ENCODE measurements around the gene CBLL2. TPM values are rescaled to one million over a fixed set of nuclear protein-coding genes. Genes with fewer than 3 reads are reported as not detected.
"Not testable (repeated sequence)": the region's sequence is repeated elsewhere in the genome, so short reads cannot be mapped to it uniquely, and the experiment has no call there.

CBLL2 gene, protein sequence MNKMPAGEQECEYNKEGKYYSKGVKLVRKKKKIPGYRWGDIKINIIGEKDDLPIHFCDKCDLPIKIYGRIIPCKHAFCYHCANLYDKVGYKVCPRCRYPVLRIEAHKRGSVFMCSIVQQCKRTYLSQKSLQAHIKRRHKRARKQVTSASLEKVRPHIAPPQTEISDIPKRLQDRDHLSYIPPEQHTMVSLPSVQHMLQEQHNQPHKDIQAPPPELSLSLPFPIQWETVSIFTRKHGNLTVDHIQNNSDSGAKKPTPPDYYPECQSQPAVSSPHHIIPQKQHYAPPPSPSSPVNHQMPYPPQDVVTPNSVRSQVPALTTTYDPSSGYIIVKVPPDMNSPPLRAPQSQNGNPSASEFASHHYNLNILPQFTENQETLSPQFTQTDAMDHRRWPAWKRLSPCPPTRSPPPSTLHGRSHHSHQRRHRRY
- not detected for total RNA-seq

DNA sequence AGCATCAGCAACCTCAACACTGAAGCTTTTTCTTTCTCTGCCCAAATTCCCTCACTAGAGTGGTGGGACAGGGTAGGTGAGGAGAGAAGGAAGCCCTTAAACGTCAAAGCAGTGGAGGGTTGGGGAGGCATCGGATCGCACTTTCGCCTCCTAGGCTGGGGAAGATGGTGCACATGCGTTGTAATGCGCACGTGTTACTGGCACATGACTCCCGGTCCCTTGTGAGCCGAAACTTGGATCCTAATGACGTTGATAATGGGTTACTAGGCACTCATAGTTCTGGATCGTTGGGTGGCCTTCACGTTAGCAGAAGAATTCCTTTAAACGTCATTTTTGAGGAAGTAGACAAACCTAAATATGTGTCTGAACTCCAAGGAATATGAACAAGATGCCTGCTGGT is at the start of gene CBLL2:
TSS of gene CBLL2 (plus strand) at position 301 of the 400 bp plus-strand sequence. CDS start at position 380, 79 bp downstream.
- FAIRE-seq (no peak), DNase-seq (ENCODE audit: low spot score in 2 of 2) (no peak)

DNA sequence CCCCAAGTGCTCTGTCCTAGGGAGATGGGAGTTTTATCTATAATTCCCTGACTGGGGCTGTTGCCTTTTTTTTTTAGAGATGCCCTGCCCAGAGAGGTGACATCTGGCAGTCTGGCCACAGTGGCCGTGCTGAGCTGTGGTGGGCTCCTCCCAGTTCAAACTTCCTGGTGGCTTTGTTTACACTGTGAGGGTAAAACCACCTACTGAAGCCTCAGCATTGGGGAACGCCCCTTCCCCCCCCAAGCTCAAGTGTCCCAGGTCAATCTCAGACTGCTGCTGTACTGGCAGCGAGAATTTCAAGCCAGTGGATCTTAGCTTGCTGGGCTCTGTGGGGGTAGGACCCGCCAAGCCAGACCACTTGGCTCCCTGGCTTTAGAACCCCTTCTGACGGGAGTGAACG is 38.3 kb upstream of the CBLL2 start:
- FAIRE-seq (no peak), DNase-seq (ENCODE audit: low spot score in 2 of 2) (no peak)

DNA sequence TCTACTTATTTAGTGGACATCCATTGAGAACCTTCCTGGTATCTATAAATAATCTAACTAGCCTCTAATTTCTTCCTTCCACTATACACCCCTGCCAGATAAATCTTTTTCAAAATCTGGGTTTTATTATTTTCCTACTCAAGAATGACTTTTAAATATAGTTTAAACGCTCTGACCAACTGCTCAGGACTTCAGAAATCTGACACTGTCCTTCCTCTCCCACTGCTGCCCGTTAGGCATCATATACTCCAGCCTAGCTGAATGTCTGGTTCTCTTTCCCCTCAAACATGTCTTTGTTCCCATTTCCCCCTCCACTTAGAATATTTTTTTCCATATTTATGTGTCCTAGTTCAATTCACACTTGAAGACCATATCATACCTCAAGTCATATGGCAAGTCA is 35.2 kb upstream of the CBLL2 start:
- no peak for DNase-seq (ENCODE audit: low spot score in 2 of 2)
- no peak for FAIRE-seq

DNA sequence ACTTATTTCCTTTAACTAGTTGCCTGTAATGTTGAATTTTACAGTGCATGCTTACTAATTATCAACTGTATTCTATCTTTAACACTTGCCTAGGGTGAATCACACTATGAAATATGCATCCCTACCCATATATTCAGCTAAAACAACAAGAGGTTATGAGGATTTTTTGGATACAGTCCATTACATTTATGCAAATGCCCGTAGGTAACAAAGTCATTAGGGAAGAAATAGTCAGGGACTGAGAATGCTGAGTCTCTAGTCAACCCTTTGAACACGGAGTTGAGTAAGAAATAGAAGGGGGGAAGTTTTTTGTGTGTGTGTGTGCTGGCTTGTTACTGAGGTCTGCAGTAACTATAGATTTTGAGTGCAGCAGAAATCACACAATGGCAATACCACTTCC is 26.1 kb upstream of the CBLL2 start:
- DNase-seq (ENCODE audit: low spot score in 2 of 2) (no peak), FAIRE-seq (no peak)

DNA sequence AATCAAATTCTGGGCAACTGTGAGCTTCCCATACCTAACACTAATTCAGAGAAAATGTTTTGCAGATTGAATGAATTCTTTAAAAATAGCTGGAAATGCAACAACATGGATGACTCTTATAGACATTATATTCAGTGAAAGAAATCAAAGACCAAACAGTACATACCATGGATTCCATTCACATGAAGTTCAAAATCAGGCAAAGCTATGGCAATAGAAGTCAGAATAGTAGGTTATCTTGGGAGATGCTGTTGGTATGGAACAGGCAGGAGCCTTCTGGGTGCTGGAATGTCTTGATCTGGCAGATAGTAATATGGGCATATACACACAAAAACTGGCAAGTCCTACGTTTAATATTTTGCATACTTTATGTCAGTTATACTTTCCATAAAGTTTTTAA is 25.5 kb upstream of the CBLL2 start:
- no peak for DNase-seq (ENCODE audit: low spot score in 2 of 2)

DNA sequence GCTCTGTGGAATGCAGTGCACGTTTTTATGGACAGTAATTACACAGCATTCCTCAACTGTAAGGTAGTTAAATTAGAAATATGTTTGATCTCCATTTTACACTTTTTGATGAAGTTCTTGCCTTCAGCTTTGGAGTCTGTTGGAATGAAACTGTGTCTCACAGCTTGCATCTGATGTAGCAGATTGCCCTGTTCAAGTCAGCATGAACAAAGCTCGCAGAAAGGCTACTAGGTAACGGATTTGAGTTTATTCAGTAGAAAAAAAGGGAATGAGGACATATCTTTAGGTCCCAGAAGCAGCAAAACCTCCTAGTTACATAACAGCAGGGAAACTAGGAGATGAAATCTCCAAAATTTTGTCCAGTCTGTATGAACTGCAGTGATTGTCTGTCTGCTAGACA is 24.3 kb upstream of the CBLL2 start:
- DNase-seq (ENCODE audit: low spot score in 2 of 2) (no peak), FAIRE-seq (no peak)

More for the DNA sequence above, 25.5 kb upstream of the CBLL2 start:
- no peak for FAIRE-seq

DNA sequence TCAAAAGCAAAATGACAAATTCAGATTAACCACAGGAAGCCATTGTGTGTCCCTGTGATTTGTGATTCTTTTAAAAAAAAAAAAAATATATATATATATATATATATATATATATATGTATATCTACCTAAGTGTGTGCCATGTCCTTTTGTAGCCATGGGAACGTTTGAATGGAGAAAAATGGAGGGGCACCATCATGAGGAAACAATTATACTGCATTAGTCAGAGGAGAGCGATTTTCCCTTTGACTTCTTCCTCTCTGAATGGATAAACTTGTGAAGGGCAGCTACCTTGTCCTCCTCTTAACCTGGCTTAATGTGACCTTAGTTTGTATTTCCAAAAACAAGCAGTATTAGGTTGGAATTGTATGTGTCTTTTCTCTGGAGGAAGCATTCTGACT is 23.3 kb upstream of the CBLL2 start:
- DNase-seq (ENCODE audit: low spot score in 2 of 2) (no peak), FAIRE-seq (no peak)

DNA sequence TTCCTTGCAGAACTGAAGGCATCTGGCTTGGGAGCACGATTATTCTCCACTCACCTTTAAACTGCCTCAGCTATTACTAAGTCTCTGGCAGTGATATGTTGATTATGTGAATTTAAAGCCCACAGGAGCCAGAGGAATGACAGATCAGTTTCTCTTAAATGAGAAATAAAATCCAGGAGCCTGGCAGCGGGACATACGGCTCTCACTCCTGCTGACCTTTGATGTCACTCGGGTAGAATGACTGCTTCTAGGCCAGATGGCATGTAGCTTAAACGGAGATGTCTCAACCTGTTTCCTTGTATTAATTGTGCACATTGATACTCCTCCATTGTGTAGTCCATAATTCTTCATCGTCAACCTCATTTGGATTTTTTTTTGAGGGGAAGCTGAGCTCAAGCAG is 4.0 kb upstream of the CBLL2 start:
- FAIRE-seq = no peak
- no peak for DNase-seq (ENCODE audit: low spot score in 2 of 2)

DNA sequence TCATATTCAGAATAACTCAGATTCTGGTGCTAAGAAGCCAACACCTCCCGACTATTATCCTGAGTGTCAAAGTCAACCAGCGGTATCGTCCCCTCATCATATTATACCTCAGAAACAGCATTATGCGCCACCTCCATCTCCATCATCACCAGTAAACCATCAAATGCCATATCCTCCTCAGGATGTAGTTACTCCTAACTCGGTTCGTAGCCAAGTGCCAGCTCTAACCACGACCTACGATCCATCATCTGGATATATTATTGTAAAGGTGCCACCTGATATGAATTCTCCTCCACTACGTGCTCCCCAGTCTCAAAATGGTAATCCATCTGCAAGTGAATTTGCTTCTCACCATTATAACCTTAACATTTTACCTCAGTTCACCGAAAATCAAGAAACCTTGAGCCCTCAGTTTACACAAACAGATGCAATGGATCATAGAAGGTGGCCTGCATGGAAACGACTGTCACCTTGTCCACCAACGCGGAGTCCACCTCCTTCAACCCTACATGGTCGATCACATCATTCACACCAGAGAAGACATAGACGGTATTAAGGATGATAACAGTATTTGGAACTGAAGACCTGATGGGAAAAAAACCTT is 1.1 kb downstream of the CBLL2 start:
- no peak for DNase-seq (ENCODE audit: low spot score in 2 of 2)
- FAIRE-seq = no peak

DNA sequence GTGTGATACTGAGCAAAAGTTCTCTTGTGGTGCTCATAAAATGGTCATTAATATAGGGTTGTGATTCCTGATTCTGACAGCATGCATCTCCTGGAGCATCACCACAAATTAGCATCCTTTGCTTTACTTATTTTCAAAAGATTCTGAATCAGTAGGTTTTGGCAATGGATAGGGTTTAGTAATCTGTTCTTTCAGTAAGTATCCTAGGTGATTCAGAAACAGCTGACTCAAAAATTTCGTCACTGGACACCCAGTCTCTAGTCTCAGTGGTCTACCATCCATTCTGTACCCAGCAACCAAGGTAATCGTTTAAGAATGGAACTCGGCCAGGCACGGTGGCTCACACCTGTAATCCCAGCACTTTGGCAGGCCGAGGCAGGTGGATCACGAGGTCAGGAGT is 4.1 kb downstream of the CBLL2 start:
- DNase-seq (ENCODE audit: low spot score in 2 of 2) (no peak), FAIRE-seq (no peak)

DNA sequence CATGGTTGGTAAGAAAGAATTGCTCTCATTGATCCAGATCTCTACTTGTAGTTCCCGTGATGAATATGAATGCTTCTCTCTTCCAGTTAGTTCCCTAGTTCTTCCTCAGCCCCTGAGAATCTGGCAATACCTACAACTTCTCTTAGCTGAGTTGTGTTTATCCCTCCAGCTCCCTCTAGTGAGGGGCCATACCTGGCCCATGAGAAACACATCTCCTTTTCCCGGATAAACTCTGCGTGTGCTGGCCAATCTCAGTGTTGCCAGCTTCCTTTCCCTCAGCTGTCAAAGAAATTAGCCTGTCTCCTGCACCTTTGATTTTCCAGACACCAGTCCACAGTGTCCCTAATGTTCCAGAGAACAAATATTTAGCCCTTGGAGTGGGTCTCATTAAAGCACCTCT is 5.7 kb downstream of the CBLL2 start:
- FAIRE-seq (no peak), DNase-seq (ENCODE audit: low spot score in 2 of 2) (no peak)

DNA sequence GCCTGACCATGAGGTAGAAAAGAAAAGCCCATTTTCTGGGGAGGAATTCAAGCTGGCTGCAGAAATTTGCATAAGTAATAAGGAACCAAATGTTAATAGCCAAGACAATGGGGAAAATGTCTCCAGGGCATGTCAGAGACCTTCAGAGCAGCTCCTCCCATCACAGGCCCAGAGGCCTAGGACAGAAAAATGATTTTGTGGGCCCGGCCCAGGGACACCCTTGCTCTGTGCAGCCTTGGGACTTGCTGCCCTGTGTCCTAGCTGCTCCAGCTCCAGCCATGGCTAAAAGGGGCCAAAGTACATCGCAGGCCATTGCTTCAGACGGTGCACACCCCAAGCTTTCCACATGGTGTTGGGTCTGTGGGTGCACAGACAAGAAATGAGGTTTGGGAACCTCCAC is 16.5 kb downstream of the CBLL2 start:
- FAIRE-seq = not testable (repeated sequence)

DNA sequence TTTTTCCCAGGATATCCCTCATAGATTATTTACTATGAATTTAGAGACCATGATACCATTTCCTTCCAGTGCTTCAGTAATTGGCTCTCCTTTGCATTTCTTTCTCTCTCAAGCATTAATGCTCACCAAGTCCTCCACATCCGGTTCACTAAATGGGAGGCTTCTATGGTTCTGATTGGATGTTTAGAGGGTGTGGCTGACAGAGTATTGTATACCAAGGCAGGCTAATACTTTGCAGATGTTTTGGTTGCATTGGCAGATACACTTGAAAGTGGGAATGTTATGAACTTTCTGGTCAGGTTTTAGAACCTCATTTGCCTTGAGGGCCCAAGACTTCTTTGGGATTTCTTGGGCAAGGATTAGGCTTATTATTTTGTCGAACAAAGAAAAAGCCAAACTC is 24.2 kb downstream of the CBLL2 start:
- no peak for FAIRE-seq
- DNase-seq (ENCODE audit: low spot score in 2 of 2) = no peak

More for the DNA sequence above, 16.5 kb downstream of the CBLL2 start:
- not testable (repeated sequence) for DNase-seq (ENCODE audit: low spot score in 2 of 2)

DNA sequence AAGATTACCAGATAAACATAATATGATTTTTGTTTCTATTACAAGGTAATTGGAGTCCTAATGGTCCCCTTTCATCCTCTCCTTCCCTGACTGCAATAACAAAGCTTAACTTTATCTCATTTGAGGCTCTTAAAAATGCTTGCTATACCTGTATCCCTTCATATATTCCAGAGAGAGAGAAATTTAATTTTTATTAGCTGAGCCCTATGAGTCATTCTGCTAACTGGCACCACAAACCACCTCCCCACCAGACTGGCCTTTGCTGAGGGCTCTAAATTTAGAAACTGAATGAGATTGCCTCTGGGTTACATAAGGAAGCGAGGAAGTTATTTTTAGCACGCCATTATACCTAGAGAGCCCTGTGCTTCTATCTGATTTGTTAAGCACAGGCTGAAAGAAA is 27.4 kb downstream of the CBLL2 start:
- peak in 1 of 2 donors; percentile 10 for DNase-seq (ENCODE audit: low spot score in 2 of 2)
- FAIRE-seq = no peak

DNA sequence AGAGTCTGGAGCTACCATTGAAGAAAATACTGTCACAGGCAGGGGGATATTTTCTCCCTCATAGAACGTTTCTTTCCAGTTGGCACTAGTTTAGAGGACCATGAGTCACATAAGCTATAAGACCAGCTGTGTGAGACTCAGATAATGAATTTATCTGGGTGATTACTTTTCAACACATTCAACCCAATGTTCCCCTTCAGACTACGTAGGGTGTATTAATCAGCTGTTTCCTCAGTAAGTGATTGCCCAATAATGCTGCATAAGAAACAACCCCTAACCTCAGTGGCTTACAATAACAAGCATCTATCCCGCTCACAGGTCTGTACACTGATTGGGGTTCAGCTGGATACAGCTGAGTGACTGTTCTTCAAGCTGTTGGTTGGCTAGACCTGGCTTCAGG is 38.1 kb downstream of the CBLL2 start:
- DNase-seq (ENCODE audit: low spot score in 2 of 2) (no peak), FAIRE-seq (no peak)

DNA sequence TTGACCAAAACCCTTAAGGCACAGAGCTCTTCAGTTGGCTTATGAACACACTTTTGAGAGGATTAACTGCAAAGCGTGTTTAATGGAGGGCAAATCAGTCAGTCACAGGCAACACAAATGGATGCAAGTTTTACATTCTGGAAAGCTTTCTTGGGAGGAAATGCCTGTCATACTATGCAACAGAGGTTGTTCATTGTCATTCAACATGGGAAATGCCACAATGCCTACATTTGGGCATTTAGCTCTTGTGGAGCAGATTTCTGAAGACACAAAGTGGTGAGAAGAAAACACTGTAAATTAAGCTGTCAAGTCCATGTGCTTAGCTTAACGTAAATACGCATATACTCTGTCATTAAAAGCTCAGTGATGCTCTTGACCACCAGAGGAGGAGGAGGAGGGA is 41.1 kb downstream of the CBLL2 start:
- FAIRE-seq = no peak
- no peak for DNase-seq (ENCODE audit: low spot score in 2 of 2)

DNA sequence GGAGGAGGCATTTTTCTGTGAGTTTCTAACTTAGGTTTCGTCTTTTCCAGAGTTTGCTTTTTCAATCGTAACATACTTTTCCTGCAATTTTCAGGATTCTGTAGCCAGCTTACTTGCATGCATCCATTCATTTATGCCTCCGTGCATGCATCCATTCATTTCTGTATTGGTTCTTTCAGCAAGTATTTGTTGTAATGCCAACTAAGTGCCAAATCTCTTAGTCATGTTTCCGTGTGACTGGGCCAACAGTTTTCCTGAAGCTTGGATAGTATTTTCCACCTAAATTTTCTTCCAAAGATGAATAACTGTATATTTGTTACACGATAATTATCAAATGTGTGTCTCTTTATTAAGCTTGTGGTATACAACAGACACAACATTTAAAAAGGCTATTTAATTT is 41.5 kb downstream of the CBLL2 start:
- no peak for FAIRE-seq

DNA sequence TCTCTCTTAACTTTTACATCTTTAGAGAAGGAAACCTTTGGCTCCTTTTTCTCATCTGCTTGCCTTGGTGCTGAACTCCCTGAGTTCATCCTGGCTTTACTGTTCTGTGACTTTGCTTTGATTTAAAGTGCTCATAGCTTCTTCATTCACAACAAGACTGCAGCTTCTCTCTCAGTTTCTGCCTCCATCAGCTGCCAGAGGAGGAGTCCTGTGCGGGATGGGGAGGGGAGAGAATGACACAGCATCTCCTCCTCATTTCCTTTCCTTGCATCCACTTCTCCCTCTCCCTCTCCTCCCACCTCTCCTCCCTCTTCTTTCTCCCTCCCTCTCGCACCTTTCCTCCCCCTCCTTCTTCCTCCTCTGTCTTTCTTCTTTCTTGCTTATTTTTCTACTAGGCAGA is 42.0 kb downstream of the CBLL2 start:
- FAIRE-seq (no peak), DNase-seq (ENCODE audit: low spot score in 2 of 2) (no peak)

More for the DNA sequence above, 41.5 kb downstream of the CBLL2 start:
- no peak for DNase-seq (ENCODE audit: low spot score in 2 of 2)

DNA sequence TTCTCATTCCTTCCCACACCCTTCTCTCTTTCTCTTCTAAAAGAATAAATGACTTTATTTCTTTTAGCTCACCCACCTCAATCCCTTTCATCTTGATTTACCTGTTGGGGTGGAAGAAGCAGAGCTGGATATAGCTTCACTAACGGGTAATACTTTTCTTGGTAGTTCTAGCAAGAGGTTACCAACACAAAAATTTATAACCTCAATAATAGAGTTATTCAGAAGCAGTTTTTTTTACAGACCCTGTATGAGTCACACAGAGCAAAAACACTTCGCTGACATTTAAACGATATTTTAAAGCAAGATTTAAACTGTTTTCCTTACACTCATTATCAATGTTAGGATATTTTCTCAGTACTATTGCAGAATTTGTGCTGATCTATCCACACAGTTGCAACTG is 42.4 kb downstream of the CBLL2 start:
- DNase-seq (ENCODE audit: low spot score in 2 of 2) (no peak), FAIRE-seq (no peak)

DNA sequence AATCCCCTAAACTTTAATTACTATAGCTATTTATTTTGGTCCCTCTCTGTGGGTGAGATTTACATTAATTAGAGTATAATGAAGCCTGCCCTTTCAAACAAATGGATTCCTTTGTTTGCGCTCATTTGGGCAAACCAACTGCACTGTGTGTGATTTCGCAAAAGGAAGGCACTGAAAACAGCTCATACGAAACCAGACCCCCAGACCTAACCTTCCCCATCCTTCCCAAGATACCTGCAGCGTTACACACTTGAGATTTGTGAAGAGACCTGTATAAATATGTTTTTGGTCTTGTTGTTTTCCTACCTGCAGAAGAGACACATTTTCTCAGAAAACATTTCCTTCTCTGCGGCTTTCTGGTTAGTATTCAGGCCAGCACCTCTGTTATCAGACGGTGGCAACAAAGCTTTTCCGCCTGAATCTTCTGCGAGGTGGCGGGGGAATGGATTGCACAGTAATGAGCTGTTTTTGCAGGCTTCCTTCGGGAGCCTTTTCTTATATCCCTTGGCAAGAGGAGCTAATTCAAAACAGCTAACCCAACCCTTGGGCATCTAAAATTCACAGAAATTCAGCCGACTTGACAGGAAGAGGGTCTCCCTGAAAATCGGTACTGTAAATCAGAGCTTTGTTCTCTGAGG is 47.6 kb downstream of the CBLL2 start:
- FAIRE-seq = no peak
- no peak for DNase-seq (ENCODE audit: low spot score in 2 of 2)

DNA sequence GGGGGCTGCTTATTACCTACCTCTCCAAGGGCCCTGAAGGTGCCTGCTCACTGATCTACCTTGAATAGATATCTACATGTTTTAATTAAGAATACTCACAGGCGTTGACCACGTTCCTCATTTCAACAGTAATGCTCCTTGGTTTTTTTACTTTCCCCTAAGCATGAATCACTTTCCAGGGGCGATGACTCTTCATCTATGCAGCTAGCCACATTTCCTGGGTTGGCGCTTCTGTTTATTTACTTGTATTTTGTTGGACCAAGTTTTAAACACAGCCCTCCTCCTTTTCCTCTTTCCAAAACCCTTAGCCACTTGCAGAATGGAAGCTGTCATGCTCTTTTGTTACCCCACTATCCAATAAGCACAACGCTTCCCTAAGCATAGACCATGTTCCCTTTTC is 50.8 kb downstream of the CBLL2 start:
- DNase-seq (ENCODE audit: low spot score in 2 of 2) (no peak), FAIRE-seq (no peak)
